SH-SY5Y (cell line): ENCODE results near the gene DGKK.

Source experiments
- GATA2 ChIP-seq: IDR thresholded peaks from 2 replicates; pipeline ENCODE4 v1.6.1; 2011; ENCODE audit warnings: mild to moderate bottlenecking, low read depth, low read length
- GATA3 ChIP-seq: IDR thresholded peaks from 2 replicates; pipeline ENCODE4 v1.6.1; 2011; ENCODE audit warnings: low read depth, mild to moderate bottlenecking, low read length, moderate library complexity

DNA sequence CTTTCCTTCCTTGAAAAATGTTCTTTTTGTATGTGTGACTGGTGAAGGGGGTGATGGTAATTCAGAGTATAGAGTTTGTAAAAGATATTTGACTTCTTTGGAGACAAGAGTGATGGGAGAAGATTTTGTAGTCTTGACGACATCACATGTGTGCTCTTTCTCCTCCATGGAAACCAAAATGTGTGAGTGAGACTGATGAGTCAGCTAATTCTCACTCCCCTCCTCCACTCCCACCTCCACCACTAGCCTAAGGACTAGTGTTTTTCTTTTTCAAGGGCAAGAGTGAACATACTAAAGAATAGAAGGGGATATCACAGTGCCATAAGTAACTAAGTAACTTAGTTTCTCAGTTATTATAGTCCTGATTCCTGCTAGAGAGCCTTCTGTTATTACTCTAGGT, 14.0 kb upstream of the DGKK start:
- no peak for TF ChIP-seq GATA3
- TF ChIP-seq GATA2, result no peak
